Transverse colon (tissue), 4 donors: Measurements from ENCODE around the gene NFATC4.

Experiments used
- EP300 ChIP-seq: sonication (generic); formaldehyde crosslinking; IDR thresholded peaks from one replicate; pipeline ENCODE4 v1.6.1; 2017; ENCODE audit warnings: antibody characterized with exemption, low read depth
- POLR2A ChIP-seq: fragments of 450-650 bp; IDR thresholded peaks from one replicate; pipeline ENCODE4 v1.6.1; 2016; ENCODE audit warnings: antibody characterized with exemption, mild to moderate bottlenecking, moderate library complexity
- POLR2AphosphoS5 ChIP-seq, 3 donors: sonication (generic); formaldehyde crosslinking; IDR thresholded peaks; one replicate each; pipeline ENCODE4 v1.6.1; 2016; ENCODE audit warnings: antibody characterized with exemption in 3 of 3
- TF ChIP-seq, protein P1 (sequence below), 5 experiments: fragments of 200-600 bp in 3 of 5; fragments of 450-650 bp in 2 of 5; sonication (generic) in 3 of 5; IDR thresholded peaks; 1 replicate in 2 of 5; 2 replicates in 3 of 5; pipeline ENCODE4 v1.5.1; 2016 to 2017; ENCODE audit warnings: antibody characterized with exemption in 5 of 5, inconsistent platforms in 3 of 5, mild to moderate bottlenecking in 2 of 5, moderate library complexity in 1 of 5

DNA sequence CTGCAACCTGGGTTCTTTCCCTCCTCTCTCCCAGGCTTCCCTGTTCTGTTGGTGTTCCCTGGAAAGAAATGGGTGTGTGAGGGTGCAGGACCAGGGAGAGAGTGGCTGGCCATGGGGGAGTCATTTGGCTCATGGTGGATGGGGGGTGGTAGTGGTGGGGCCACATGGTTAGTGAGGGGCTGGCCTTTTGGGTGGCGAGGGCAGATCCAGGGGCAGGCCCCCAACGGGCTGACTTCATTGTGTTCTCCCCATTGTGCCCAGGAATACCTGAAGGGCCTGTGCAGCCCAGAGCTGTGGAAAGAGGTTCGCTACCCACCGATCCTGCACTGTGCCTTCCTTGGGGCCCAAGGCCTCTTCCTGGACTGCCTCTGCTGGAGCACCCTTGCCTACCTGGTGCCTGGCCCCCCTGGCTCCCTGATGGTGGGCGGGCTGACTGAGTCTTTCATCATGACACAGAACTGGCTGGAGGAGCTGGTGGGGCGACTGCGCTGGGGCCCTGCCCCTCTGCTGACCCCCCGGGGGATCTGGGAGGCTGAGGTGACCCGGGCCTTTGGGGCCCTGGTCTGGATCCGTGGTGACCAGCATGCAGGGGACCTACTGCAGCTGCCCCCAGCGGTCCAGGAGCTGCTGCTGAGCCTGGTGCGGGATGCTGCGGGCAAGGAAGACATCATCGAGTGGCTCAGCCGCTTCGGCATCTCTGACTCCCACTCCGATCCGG, 39.8 kb downstream of the NFATC4 start:
- TF ChIP-seq, protein P1, sequence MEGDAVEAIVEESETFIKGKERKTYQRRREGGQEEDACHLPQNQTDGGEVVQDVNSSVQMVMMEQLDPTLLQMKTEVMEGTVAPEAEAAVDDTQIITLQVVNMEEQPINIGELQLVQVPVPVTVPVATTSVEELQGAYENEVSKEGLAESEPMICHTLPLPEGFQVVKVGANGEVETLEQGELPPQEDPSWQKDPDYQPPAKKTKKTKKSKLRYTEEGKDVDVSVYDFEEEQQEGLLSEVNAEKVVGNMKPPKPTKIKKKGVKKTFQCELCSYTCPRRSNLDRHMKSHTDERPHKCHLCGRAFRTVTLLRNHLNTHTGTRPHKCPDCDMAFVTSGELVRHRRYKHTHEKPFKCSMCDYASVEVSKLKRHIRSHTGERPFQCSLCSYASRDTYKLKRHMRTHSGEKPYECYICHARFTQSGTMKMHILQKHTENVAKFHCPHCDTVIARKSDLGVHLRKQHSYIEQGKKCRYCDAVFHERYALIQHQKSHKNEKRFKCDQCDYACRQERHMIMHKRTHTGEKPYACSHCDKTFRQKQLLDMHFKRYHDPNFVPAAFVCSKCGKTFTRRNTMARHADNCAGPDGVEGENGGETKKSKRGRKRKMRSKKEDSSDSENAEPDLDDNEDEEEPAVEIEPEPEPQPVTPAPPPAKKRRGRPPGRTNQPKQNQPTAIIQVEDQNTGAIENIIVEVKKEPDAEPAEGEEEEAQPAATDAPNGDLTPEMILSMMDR (IDR thresholded peaks at IDR 0.05): no peak
- no peak for TF ChIP-seq POLR2A
- TF ChIP-seq EP300: no peak
- no peak for TF ChIP-seq POLR2AphosphoS5 (IDR thresholded peaks at IDR 0.05)
